ENCODE data around the gene CAST.

- no peak for TF ChIP-seq REST (IDR thresholded peaks at IDR 0.05; ENCODE audit: insufficient read depth in 1 of 2, low read depth in 2 of 2, low read length in 2 of 2)
- TF ChIP-seq POLR2AphosphoS5 (IDR thresholded peaks at IDR 0.05; ENCODE audit: low read depth, low read length) = no peak
- TF ChIP-seq SIN3A (IDR thresholded peaks at IDR 0.05; ENCODE audit: borderline replicate concordance, insufficient read depth, low read length) = no peak
Measured at GRCh38 chr5:96692441-96692840, 30.3 kb downstream of the CAST start.

Data from PFSK-1 (cell line).